GM12878 (cell line): Measurements from ENCODE around the gene NALF2. TPM values are rescaled to one million over a fixed set of nuclear protein-coding genes. Genes with fewer than 3 reads are reported as not detected.

Experiments
- ATAC-seq: fragments of 200-7000 bp; cut with Tn5 transposase; 3 replicates; pipeline ENCODE4 v1.9.1; 2020; ENCODE audit warnings: mild to moderate bottlenecking, moderate library complexity
- BruUV-seq: library from RNA; stranded (reverse); fragments of 400-500 nt; replicated peaks from 2 replicates; lab custom pipeline; 2021; lab: Mats Ljungman, UMichigan
- CTCF ChIA-PET: fragments of 300-600 bp; sonication (Branson Sonifier 250); formaldehyde crosslinking; extraction: SDS; loops from one replicate; lab custom pipeline; 2021; ENCODE audit warnings: inconsistent platforms; lab: Yijun Ruan, JAX
- POLR2A ChIA-PET: fragments of 350-600 bp; formaldehyde crosslinking; extraction: SDS; loops from one replicate; lab custom pipeline; 2021; ENCODE audit warnings: inconsistent platforms; lab: Charles Lee
- RAD21 ChIA-PET: fragments of 300-600 bp; sonication (Branson Sonifier 250); formaldehyde crosslinking; loops from one replicate; lab custom pipeline; 2023; ENCODE audit warnings: antibody characterized with exemption; ENCODE audit not compliant: unreplicated experiment; lab: Charles Lee
- SMC1A ChIA-PET: fragments of 300-600 bp; sonication (Branson Sonifier 250); formaldehyde crosslinking; loops from one replicate; lab custom pipeline; 2023; ENCODE audit not compliant: unreplicated experiment, uncharacterized antibody; lab: Charles Lee
- DNase-seq: peaks from one replicate; pipeline ENCODE4 v3.0.0-alpha.2; 2011; ENCODE audit warnings: low read depth, low spot score
- FAIRE-seq: peaks from 3 replicates; lab custom pipeline; 2011; peaks lifted over from hg19 to GRCh38; lab: Jason Lieb, UNC
- H2AFZ ChIP-seq: 2 replicates; pipeline ENCODE4 v1.6.0; 2011; ENCODE audit warnings: low read depth, low read length, control low read depth; ENCODE audit not compliant: control insufficient read depth
- H3K27ac ChIP-seq: 2 replicates; pipeline ENCODE4 v1.5.1; 2011; ENCODE audit warnings: control low read depth; ENCODE audit not compliant: control insufficient read depth, insufficient read depth
- H3K27me3 ChIP-seq, 2 experiments: replicated peaks in 1 of 2; 2 replicates each; pipeline versions ENCODE4 v1.6.0 to v1.6.1; 2011; ENCODE audit warnings: low read length in 1 of 2; ENCODE audit not compliant: control insufficient read depth in 2 of 2, insufficient read depth in 2 of 2
- H3K36me3 ChIP-seq, 2 experiments: 2 replicates each; pipeline ENCODE4 v1.5.1; 2011; ENCODE audit warnings: low read length in 1 of 2; ENCODE audit not compliant: control insufficient read depth in 2 of 2, insufficient read depth in 2 of 2
- H3K4me1 ChIP-seq: 2 replicates; pipeline ENCODE4 v1.6.1; 2011; ENCODE audit warnings: mild to moderate bottlenecking, low read length, moderate library complexity, mixed read lengths; ENCODE audit not compliant: control insufficient read depth, insufficient read depth
- H3K4me2 ChIP-seq: 2 replicates; pipeline ENCODE4 v1.6.0; 2011; ENCODE audit warnings: control low read depth; ENCODE audit not compliant: control insufficient read depth, insufficient read depth
- H3K4me3 ChIP-seq: fragments of 200-600 bp; sonication (generic); 2 replicates; pipeline ENCODE4 v1.5.1; 2016
- H3K79me2 ChIP-seq: 2 replicates; pipeline ENCODE4 v1.6.0; 2011; ENCODE audit warnings: low read length; ENCODE audit not compliant: control insufficient read depth, insufficient read depth
- H3K9ac ChIP-seq: 2 replicates; pipeline ENCODE4 v1.8.0; 2011; ENCODE audit warnings: low read length, control low read depth, mixed read lengths; ENCODE audit not compliant: control insufficient read depth, insufficient read depth
- H3K9me3 ChIP-seq: replicated peaks from 3 replicates; pipeline ENCODE4 v1.5.1; 2011; ENCODE audit warnings: mild to moderate bottlenecking, low read length; ENCODE audit not compliant: control insufficient read depth, insufficient read depth
- H4K20me1 ChIP-seq: 2 replicates; pipeline ENCODE4 v1.6.0; 2011; ENCODE audit not compliant: control insufficient read depth, insufficient read depth
- BCL11A ChIP-seq: IDR thresholded peaks from 2 replicates; pipeline ENCODE4 v1.6.1; 2011; ENCODE audit warnings: low read depth, low read length
- ESRRA ChIP-seq: IDR thresholded peaks from 2 replicates; pipeline ENCODE4 v1.6.1; 2012; ENCODE audit warnings: mild to moderate bottlenecking, low read length, improper control_type of control experiment
- FOXM1 ChIP-seq: IDR thresholded peaks from 2 replicates; pipeline ENCODE4 v1.6.1; 2012; ENCODE audit warnings: low read depth, mild to moderate bottlenecking, inconsistent platforms, low read length, moderate library complexity
- HCFC1 ChIP-seq: fragments of 150-350 bp; IDR thresholded peaks from 2 replicates; pipeline ENCODE4 v1.6.1; 2014; ENCODE audit warnings: low read length
- JUND ChIP-seq: IDR thresholded peaks from 2 replicates; pipeline ENCODE4 v1.6.1; 2012; ENCODE audit warnings: low read depth, mild to moderate bottlenecking, low read length, improper control_type of control experiment, moderate library complexity
- KDM1A ChIP-seq: fragments of 200-600 bp; sonication (generic); IDR thresholded peaks from 2 replicates; pipeline ENCODE4 v1.6.1; 2016; ENCODE audit warnings: borderline replicate concordance
- MTA2 ChIP-seq: fragments of 450-650 bp; IDR thresholded peaks from 2 replicates; pipeline ENCODE4 v1.6.1; 2016; ENCODE audit warnings: low read depth, mild to moderate bottlenecking, moderate library complexity
- MYC ChIP-seq: IDR thresholded peaks from 2 replicates; pipeline ENCODE4 v1.6.1; 2011; ENCODE audit warnings: mild to moderate bottlenecking, low read length, moderate library complexity, inconsistent platforms; ENCODE audit not compliant: insufficient read depth, insufficient replicate concordance, insufficient read length, severe bottlenecking
- NFIC ChIP-seq: IDR thresholded peaks from 2 replicates; pipeline ENCODE4 v1.6.1; 2012; ENCODE audit warnings: low read depth, mild to moderate bottlenecking, inconsistent platforms, low read length, moderate library complexity
- NFYB ChIP-seq: IDR thresholded peaks from 2 replicates; pipeline ENCODE4 v1.6.1; 2011; ENCODE audit warnings: low read depth, mild to moderate bottlenecking, low read length, improper control_type of control experiment, moderate library complexity; ENCODE audit not compliant: insufficient read depth
- PKNOX1 ChIP-seq: fragments of 450-650 bp; IDR thresholded peaks from 2 replicates; pipeline ENCODE4 v1.6.1; 2016; ENCODE audit warnings: mild to moderate bottlenecking
- POLR2AphosphoS5 ChIP-seq: IDR thresholded peaks from 2 replicates; pipeline ENCODE4 v1.6.1; 2011; ENCODE audit warnings: mild to moderate bottlenecking, low read length, inconsistent platforms
- POU2F2 ChIP-seq: IDR thresholded peaks from 3 replicates; pipeline ENCODE4 v1.6.1; 2011; ENCODE audit warnings: low read depth, mild to moderate bottlenecking, low read length, borderline replicate concordance
- RELA ChIP-seq: fragments of 450-650 bp; IDR thresholded peaks from 2 replicates; pipeline ENCODE4 v1.8.0; 2014; ENCODE audit warnings: borderline replicate concordance; ENCODE audit not compliant: partially characterized antibody
- RUNX3 ChIP-seq: IDR thresholded peaks from 2 replicates; pipeline ENCODE4 v1.6.1; 2012; ENCODE audit warnings: low read length, inconsistent platforms
- SKIL ChIP-seq: fragments of 450-650 bp; IDR thresholded peaks from 2 replicates; pipeline ENCODE4 v1.6.1; 2017; ENCODE audit warnings: mild to moderate bottlenecking, low read depth, inconsistent platforms; ENCODE audit not compliant: poor library complexity, severe bottlenecking
- SMARCA5 ChIP-seq: fragments of 450-650 bp; IDR thresholded peaks from 2 replicates; pipeline ENCODE4 v1.6.1; 2017; ENCODE audit warnings: mild to moderate bottlenecking
- TCF7 ChIP-seq: IDR thresholded peaks from 2 replicates; pipeline ENCODE4 v1.6.1; 2014; ENCODE audit warnings: antibody characterized with exemption, borderline replicate concordance
- USF1 ChIP-seq: IDR thresholded peaks from 2 replicates; pipeline ENCODE4 v1.6.1; 2011; ENCODE audit warnings: borderline replicate concordance, low read depth, mild to moderate bottlenecking, moderate library complexity, mixed read lengths, low read length; ENCODE audit not compliant: insufficient read depth; ENCODE audit errors: extremely low read length
- WRNIP1 ChIP-seq: IDR thresholded peaks from 2 replicates; pipeline ENCODE4 v1.6.1; 2011; ENCODE audit warnings: low read depth, low read length, improper control_type of control experiment, borderline replicate concordance
- WGBS: methylation state at CpG from one replicate; pipeline ENCODE4 v1.1.6; 2016; ENCODE audit warnings: low lambda C conversion rate; ENCODE audit not compliant: insufficient replicate concordance, insufficient coverage; ENCODE audit errors: missing lambda C conversion rate; 5-methylcytosine and 5-hydroxymethylcytosine counted together
- in situ Hi-C: fragments of 300-500 bp; cut with MboI; formaldehyde crosslinking; loops from 9 replicates; pipeline ENCODE4 v1.14.3; 2018; ENCODE audit warnings: mixed read lengths
- intact Hi-C: fragments of 100-400 bp; cut with micrococcal nuclease; formaldehyde crosslinking; loops from one replicate; pipeline ENCODE4 v1.14.2; 2022; ENCODE audit not compliant: unreplicated experiment
- polyA plus RNA-seq, 11 experiments: library from polyadenylated mRNA; depleted of rRNA in 4 of 11; unstranded in 6 of 11; stranded (reverse) in 5 of 11; fragments of >200 nt; fragmentation: Nextera tagmentation in 4 of 11; fragmentation: Illumina TruSeq in 1 of 11; extraction: Ambion mirVana in 4 of 11; extraction: Trizol in 1 of 11; gene quantifications; 1 replicate in 1 of 11; 2 replicates in 10 of 11; pipeline versions ENCODE4 v1.2.1 to v1.2.3, GENCODE V29; 2011 to 2016; ENCODE audit warnings: inconsistent platforms in 2 of 11, missing spikeins in 2 of 11, low read depth in 1 of 11
- total RNA-seq, 4 experiments: library from RNA; depleted of rRNA in 3 of 4; stranded (reverse); fragments of >200 nt in 3 of 4; fragmentation: Illumina TruSeq in 1 of 4; extraction: Trizol in 1 of 4; gene quantifications; 2 replicates each; pipeline versions ENCODE4 v1.2.1 to v1.2.3, GENCODE V29; 2013 to 2021

Gene NALF2
- total and polyA plus RNA-seq, 10 of the 15 experiments (the other 5 are each of a cell fraction or from before 2014, with no cell fraction given): not detected

GRCh38 chrX:69523314-69523713, 19.2 kb downstream of the NALF2 start (continued):
- TF ChIP-seq PKNOX1: no peak
- TF ChIP-seq SMARCA5: no peak
- no peak for TF ChIP-seq JUND
- no peak for TF ChIP-seq HCFC1
- no peak for TF ChIP-seq TCF7

GRCh38 chrX:69524781-69525363, 20.7 kb downstream of the NALF2 start:
- no peaks in the 10 kb centered on the region for H4K20me1 ChIP-seq
- no peak overlapping the region for H3K27ac ChIP-seq
- WGBS: 27% methylated on average over 7 of the region's 7 CpGs
- ChIA-PET SMC1A (no interaction called here), RAD21 (no interaction called here)
- no peak overlapping the region for H3K9ac ChIP-seq
- BruUV-seq: no TSS peak
- in situ Hi-C loops: no loop called here
- no peak for TF ChIP-seq WRNIP1
- TF ChIP-seq NFIC: no peak
- TF ChIP-seq FOXM1: no peak
- TF ChIP-seq POU2F2: no peak
- TF ChIP-seq NFYB: no peak
- TF ChIP-seq USF1: no peak
- TF ChIP-seq RUNX3: no peak
- no peak for TF ChIP-seq RELA
- no peak for TF ChIP-seq MYC
- TF ChIP-seq MTA2: no peak
- TF ChIP-seq ESRRA: no peak
- no peak for TF ChIP-seq POLR2AphosphoS5
- TF ChIP-seq KDM1A: no peak
- no peak for TF ChIP-seq SKIL
- no peak for TF ChIP-seq TCF7
- no peak for TF ChIP-seq BCL11A
- TF ChIP-seq, all 136 proteins: peak for 0
- no peak overlapping the region for H2AFZ ChIP-seq
- CTCF ChIA-PET: interaction anchor here (1.8 kb wide), 1 partner anchor 13 kb away, joined by 6 read pairs; no protein-coding TSS in a partner anchor
- intact Hi-C loops: no loop called here
- no peak overlapping the region for H3K4me3 ChIP-seq
- no peaks in the 10 kb centered on the region for H3K79me2 ChIP-seq
- H3K36me3 ChIP-seq: no peaks in the 10 kb centered on the region
- ATAC-seq (no peak), DNase-seq (no peak), FAIRE-seq (no peak)
- H3K4me1 ChIP-seq: no peaks in the 10 kb centered on the region
- no peaks in the 10 kb centered on the region for H3K27me3 ChIP-seq
- no peaks in the 10 kb centered on the region for H3K9me3 ChIP-seq
- no peak overlapping the region for H3K4me2 ChIP-seq
- POLR2A ChIA-PET: no interaction called here
